Astrocyte (in vitro differentiated cells and primary cell): ENCODE results near the gene KRTAP2-1. TPM values are rescaled to one million over a fixed set of nuclear protein-coding genes. Genes with fewer than 3 reads are reported as not detected.
"Not testable (repeated sequence)": the region's sequence is repeated elsewhere in the genome, so short reads cannot be mapped to it uniquely, and the experiment has no call there.

ENCODE experiments used
- DNase-seq: peaks from one replicate; pipeline ENCODE4 v3.0.0-alpha.2; 2010; ENCODE audit warnings: low read depth
- FAIRE-seq: peaks from 2 replicates; lab custom pipeline; 2011; peaks lifted over from hg19 to GRCh38; lab: Jason Lieb, UNC
- H2AFZ ChIP-seq: 2 replicates; pipeline ENCODE4 v1.6.0; 2012; ENCODE audit warnings: low read depth, low read length, inconsistent platforms
- H3K27ac ChIP-seq: 2 replicates; pipeline ENCODE4 v1.5.1; 2011; ENCODE audit warnings: low read depth, low read length, inconsistent platforms
- H3K27me3 ChIP-seq: 2 replicates; pipeline ENCODE4 v1.6.0; 2011; ENCODE audit warnings: low read length, inconsistent platforms; ENCODE audit not compliant: insufficient read depth
- H3K36me3 ChIP-seq: 2 replicates; pipeline ENCODE4 v1.5.1; 2011; ENCODE audit warnings: low read length, inconsistent platforms; ENCODE audit not compliant: insufficient read depth
- H3K4me1 ChIP-seq: 2 replicates; pipeline ENCODE4 v1.5.1; 2011; ENCODE audit warnings: low read length, inconsistent platforms; ENCODE audit not compliant: insufficient read depth
- H3K4me2 ChIP-seq: 2 replicates; pipeline ENCODE4 v1.6.0; 2012; ENCODE audit warnings: low read length, inconsistent platforms
- H3K4me3 ChIP-seq: 2 replicates; pipeline ENCODE4 v1.5.1; 2011; ENCODE audit warnings: low read depth, mild to moderate bottlenecking, low read length, inconsistent platforms; ENCODE audit not compliant: insufficient read depth
- H3K79me2 ChIP-seq: 2 replicates; pipeline ENCODE4 v1.6.0; 2012; ENCODE audit warnings: mild to moderate bottlenecking, low read length, inconsistent platforms; ENCODE audit not compliant: insufficient read depth
- H3K9ac ChIP-seq: 2 replicates; pipeline ENCODE4 v1.6.0; 2012; ENCODE audit warnings: mild to moderate bottlenecking, low read length, inconsistent platforms
- H3K9me3 ChIP-seq: 2 replicates; pipeline ENCODE4 v1.5.1; 2012; ENCODE audit warnings: low read depth, mild to moderate bottlenecking, low read length, inconsistent platforms; ENCODE audit not compliant: insufficient read depth
- H4K20me1 ChIP-seq: 2 replicates; pipeline ENCODE4 v1.6.0; 2012; ENCODE audit warnings: low read length, inconsistent platforms; ENCODE audit not compliant: insufficient read depth
- H3K27ac Mint-ChIP-seq: one replicate; pipeline ENCODE4 v1.8.0; 2021; ENCODE audit warnings: mild to moderate bottlenecking, mixed read lengths; ENCODE audit not compliant: unreplicated experiment
- H3K27me3 Mint-ChIP-seq: one replicate; pipeline ENCODE4 v1.8.0; 2021; ENCODE audit warnings: low read depth, mixed read lengths; ENCODE audit not compliant: unreplicated experiment
- H3K36me3 Mint-ChIP-seq: one replicate; pipeline ENCODE4 v1.8.0; 2021; ENCODE audit warnings: low read depth, mixed read lengths; ENCODE audit not compliant: unreplicated experiment
- H3K4me1 Mint-ChIP-seq: one replicate; pipeline ENCODE4 v1.8.0; 2021; ENCODE audit warnings: low read depth, mixed read lengths; ENCODE audit not compliant: unreplicated experiment
- H3K4me3 Mint-ChIP-seq: one replicate; pipeline ENCODE4 v1.8.0; 2021; ENCODE audit warnings: mild to moderate bottlenecking, moderate library complexity, mixed read lengths; ENCODE audit not compliant: unreplicated experiment
- H3K9me3 Mint-ChIP-seq: one replicate; pipeline ENCODE4 v1.8.0; 2021; ENCODE audit warnings: mild to moderate bottlenecking, mixed read lengths; ENCODE audit not compliant: unreplicated experiment
- EZH2 ChIP-seq: IDR thresholded peaks from 2 replicates; pipeline ENCODE4 v1.6.1; 2012; ENCODE audit warnings: mild to moderate bottlenecking, low read length, inconsistent platforms; ENCODE audit not compliant: insufficient read depth
- total RNA-seq: library from RNA; stranded (reverse); gene quantifications from 2 replicates; pipeline ENCODE4 v1.2.1, GENCODE V29; 2021
- TF ChIP-seq, protein P1 (sequence below): IDR thresholded peaks from 2 replicates; pipeline ENCODE4 v1.5.1; 2011; ENCODE audit warnings: low read depth, mild to moderate bottlenecking, inconsistent platforms, low read length, moderate library complexity; ENCODE audit not compliant: insufficient read depth

The KRTAP2-1 gene
- total RNA-seq, 1 donor from 2014 or later, result not detected

DNA sequence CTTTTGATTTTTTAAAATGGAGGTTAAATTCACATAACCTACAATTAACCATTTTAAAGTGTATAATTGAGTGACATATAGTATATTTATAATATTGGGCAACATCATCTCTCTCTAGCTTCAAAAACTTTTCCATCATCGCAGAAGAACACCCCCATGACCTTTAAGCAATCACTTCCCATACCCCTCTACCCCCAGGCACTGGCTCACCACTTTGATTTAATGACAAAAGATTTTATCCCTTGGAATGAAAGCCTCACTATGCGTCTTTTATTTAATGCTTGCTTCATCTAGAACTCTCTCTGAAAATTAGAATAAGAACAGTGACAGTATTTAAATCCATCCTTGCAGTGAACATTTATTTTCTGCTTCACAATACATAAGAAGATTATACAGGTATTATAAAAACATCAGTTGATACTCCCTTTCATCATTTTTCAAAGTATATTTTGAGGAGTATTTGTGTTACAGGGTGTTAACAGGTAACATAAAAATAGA lies 9.2 kb downstream of the KRTAP2-1 start:
- no peaks in the 10 kb centered on the region for H3K4me1 Mint-ChIP-seq
- Histone ChIP-seq H3K4me1 (no peaks in the 10 kb centered on the region), H3K9ac (no peak overlapping the region), H3K4me3 (no peak overlapping the region), H2AFZ (no peak overlapping the region), H3K79me2 (no peaks in the 10 kb centered on the region), H3K36me3 (no peaks in the 10 kb centered on the region), H3K27me3 (no peaks in the 10 kb centered on the region), H4K20me1 (no peaks in the 10 kb centered on the region), H3K4me2 (no peak overlapping the region), H3K9me3 (no peaks in the 10 kb centered on the region), H3K27ac (no peak overlapping the region)
- DNase-seq (no peak), FAIRE-seq (no peak)
- no peaks in the 10 kb centered on the region for H3K27me3 Mint-ChIP-seq
- H3K27ac Mint-ChIP-seq, result no peak overlapping the region
- no peaks in the 10 kb centered on the region for H3K36me3 Mint-ChIP-seq
- TF ChIP-seq EZH2, result no peak
- TF ChIP-seq, protein P1, sequence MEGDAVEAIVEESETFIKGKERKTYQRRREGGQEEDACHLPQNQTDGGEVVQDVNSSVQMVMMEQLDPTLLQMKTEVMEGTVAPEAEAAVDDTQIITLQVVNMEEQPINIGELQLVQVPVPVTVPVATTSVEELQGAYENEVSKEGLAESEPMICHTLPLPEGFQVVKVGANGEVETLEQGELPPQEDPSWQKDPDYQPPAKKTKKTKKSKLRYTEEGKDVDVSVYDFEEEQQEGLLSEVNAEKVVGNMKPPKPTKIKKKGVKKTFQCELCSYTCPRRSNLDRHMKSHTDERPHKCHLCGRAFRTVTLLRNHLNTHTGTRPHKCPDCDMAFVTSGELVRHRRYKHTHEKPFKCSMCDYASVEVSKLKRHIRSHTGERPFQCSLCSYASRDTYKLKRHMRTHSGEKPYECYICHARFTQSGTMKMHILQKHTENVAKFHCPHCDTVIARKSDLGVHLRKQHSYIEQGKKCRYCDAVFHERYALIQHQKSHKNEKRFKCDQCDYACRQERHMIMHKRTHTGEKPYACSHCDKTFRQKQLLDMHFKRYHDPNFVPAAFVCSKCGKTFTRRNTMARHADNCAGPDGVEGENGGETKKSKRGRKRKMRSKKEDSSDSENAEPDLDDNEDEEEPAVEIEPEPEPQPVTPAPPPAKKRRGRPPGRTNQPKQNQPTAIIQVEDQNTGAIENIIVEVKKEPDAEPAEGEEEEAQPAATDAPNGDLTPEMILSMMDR, result no peak
- no peaks in the 10 kb centered on the region for H3K9me3 Mint-ChIP-seq
- H3K4me3 Mint-ChIP-seq, result no peak overlapping the region

DNA sequence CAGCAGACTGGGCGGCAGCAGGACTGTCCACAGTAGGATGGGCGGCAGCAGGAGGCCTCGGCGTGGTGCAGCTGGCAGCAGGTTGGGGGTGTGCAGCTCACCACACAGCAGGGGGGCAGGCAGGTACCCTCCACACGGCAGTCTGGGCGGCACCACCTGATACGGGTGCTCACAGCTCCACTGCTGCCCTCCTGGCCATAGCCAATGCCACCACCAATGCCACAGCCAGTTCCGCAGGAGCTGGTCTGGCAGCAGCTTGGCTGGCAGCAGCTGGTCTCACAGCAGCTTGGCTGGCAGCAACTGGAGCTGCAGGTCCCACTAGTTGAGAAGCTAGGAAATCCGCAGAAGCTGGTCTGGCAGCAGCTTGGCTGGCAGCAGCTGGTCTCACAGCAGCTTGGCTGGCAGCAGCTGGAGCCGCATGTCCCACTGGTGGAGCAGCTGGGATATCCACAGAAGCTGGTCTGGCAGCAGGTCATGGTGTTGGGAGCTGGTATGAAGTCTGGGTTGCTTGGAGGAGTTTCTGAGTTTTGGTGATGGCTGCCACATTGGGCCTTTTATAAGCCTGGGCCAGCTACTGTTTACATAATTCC lies 12.7 kb downstream of the KRTAP2-1 start, which contains the start of gene KRTAP1-3:
TSS of gene KRTAP1-3 (minus strand) at position 529 of the 590 bp plus-strand sequence. CDS start at position 476, 53 bp downstream.
- H3K4me3 Mint-ChIP-seq, H3K4me3 ChIP-seq, H3K36me3 Mint-ChIP-seq, H3K27me3 Mint-ChIP-seq, H3K4me1 ChIP-seq, FAIRE-seq, H3K27ac ChIP-seq, H3K27me3 ChIP-seq, H3K9me3 ChIP-seq, H3K9ac ChIP-seq, H3K79me2 ChIP-seq, H3K4me2 ChIP-seq, H3K27ac Mint-ChIP-seq, DNase-seq, H3K9me3 Mint-ChIP-seq, H3K4me1 Mint-ChIP-seq, H2AFZ ChIP-seq, H4K20me1 ChIP-seq, H3K36me3 ChIP-seq: not testable (repeated sequence)

DNA sequence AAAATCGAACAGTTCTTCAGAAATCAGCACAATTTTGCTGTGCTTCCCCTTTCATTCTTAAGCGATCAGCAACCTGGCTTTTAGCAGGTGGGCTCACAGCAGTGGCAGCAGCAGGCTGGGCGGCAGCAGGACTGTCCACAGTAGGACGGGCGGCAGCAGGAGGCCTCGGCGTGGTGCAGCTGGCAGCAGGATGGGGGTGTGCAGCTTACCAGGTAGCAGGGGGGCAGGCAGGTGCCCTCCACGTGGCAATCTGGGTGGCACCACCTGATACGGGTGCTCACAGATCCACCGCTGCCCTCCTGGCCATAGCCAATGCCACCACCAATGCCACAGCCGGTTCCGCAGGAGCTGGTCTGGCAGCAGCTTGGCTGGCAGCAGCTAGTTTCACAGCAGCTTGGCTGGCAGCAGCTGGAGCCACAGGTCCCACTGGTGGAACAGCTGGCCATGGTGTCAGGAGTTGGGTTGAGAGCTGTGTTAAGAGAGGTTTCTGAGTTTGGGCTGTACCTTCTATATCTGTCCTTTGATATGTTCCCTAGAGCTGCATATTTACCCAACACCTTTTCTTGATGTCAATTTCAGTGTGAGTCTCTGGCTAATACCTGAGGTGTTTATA lies 17.4 kb downstream of the KRTAP2-1 start, which contains the start of gene KRTAP1-4:
TSS of gene KRTAP1-4 (minus strand) at position 563 of the 613 bp plus-strand sequence. CDS start at position 446, 117 bp downstream.
- H3K9me3 ChIP-seq, result no peaks in the 10 kb centered on the region
- no peak for FAIRE-seq
- no peak within 1 kb of the TSS for H3K4me3 ChIP-seq
- no peak within 1 kb of the TSS for H3K27ac ChIP-seq
- H4K20me1 ChIP-seq, result no peaks in the 10 kb centered on the region
- H3K9ac ChIP-seq, result no peak within 1 kb of the TSS
- no peaks in the 10 kb centered on the region for H3K79me2 ChIP-seq
- Mint-ChIP-seq H3K4me3 (no peak within 1 kb of the TSS), H3K4me1 (no peaks in the 10 kb centered on the region), H3K27ac (no peak within 1 kb of the TSS), H3K27me3 (no peaks in the 10 kb centered on the region), H3K36me3 (no peaks in the 10 kb centered on the region), H3K9me3 (no peaks in the 10 kb centered on the region)
- no peak within 1 kb of the TSS for H2AFZ ChIP-seq
- no peak for DNase-seq
- no peaks in the 10 kb centered on the region for H3K27me3 ChIP-seq
- H3K4me1 ChIP-seq, result peaks cover 5% of the 10 kb centered on the region
- H3K36me3 ChIP-seq, result no peaks in the 10 kb centered on the region
- TF ChIP-seq, protein P1, result no peak
- no peak for TF ChIP-seq EZH2
- H3K4me2 ChIP-seq, result no peak within 1 kb of the TSS
